DND-41 (cell line): Measurements from ENCODE around the gene CUBN.

Experiments used
- ATAC-seq: fragments of 200-7000 bp; cut with Tn5 transposase; 3 replicates; pipeline ENCODE4 v1.9.1; 2021; ENCODE audit warnings: low read depth; ENCODE audit not compliant: insufficient read depth
- DNase-seq: peaks from one replicate; pipeline ENCODE4 v3.0.0-alpha.2; 2020
- H2AFZ ChIP-seq: 2 replicates; pipeline ENCODE4 v1.6.0; 2012; ENCODE audit warnings: low read depth, low read length
- H3K27ac ChIP-seq: 2 replicates; pipeline ENCODE4 v1.5.1; 2012; ENCODE audit warnings: low read length, inconsistent platforms
- H3K27me3 ChIP-seq: fragments of 200-600 bp; sonication (generic); 2 replicates; pipeline ENCODE4 v1.6.0; 2012; ENCODE audit warnings: low read length, mild to moderate bottlenecking, inconsistent platforms; ENCODE audit not compliant: insufficient read depth, poor library complexity
- H3K36me3 ChIP-seq: 2 replicates; pipeline ENCODE4 v1.5.1; 2012; ENCODE audit warnings: low read length, inconsistent platforms; ENCODE audit not compliant: insufficient read depth
- H3K4me1 ChIP-seq: 2 replicates; pipeline ENCODE4 v1.5.1; 2012; ENCODE audit warnings: mild to moderate bottlenecking, low read length; ENCODE audit not compliant: insufficient read depth
- H3K4me2 ChIP-seq: 2 replicates; pipeline ENCODE4 v1.6.0; 2012; ENCODE audit warnings: mild to moderate bottlenecking, moderate library complexity, low read length, inconsistent platforms; ENCODE audit not compliant: insufficient read depth
- H3K4me3 ChIP-seq, 2 experiments: fragments of 200-600 bp in 1 of 2; shearing (Covaris generic) in 1 of 2; 2 replicates each; pipeline ENCODE4 v1.5.1; 2012 to 2016; ENCODE audit warnings: inconsistent platforms in 2 of 2, low read length in 2 of 2, mild to moderate bottlenecking in 2 of 2, low read depth in 1 of 2, moderate library complexity in 1 of 2
- H3K79me2 ChIP-seq: 2 replicates; pipeline ENCODE4 v1.6.0; 2012; ENCODE audit warnings: low read length, inconsistent platforms; ENCODE audit not compliant: insufficient read depth
- H3K9ac ChIP-seq: 2 replicates; pipeline ENCODE4 v1.6.0; 2012; ENCODE audit warnings: low read depth, mild to moderate bottlenecking, inconsistent platforms, low read length, moderate library complexity
- H3K9me3 ChIP-seq: 2 replicates; pipeline ENCODE4 v1.5.1; 2012; ENCODE audit warnings: low read length, moderate library complexity, mild to moderate bottlenecking, inconsistent platforms; ENCODE audit not compliant: insufficient read depth, severe bottlenecking
- H4K20me1 ChIP-seq: 2 replicates; pipeline ENCODE4 v1.6.0; 2012; ENCODE audit warnings: low read length; ENCODE audit not compliant: insufficient read depth
- EZH2 ChIP-seq: IDR thresholded peaks from 3 replicates; pipeline ENCODE4 v1.6.1; 2012; ENCODE audit warnings: borderline replicate concordance, low read depth, mild to moderate bottlenecking, moderate library complexity, low read length, inconsistent platforms; ENCODE audit not compliant: severe bottlenecking
- TF ChIP-seq, protein P1 (sequence below): IDR thresholded peaks from 2 replicates; pipeline ENCODE4 v1.5.1; 2012; ENCODE audit warnings: borderline replicate concordance, low read length, moderate library complexity, mild to moderate bottlenecking; ENCODE audit not compliant: poor library complexity, severe bottlenecking; ENCODE audit errors: extremely low read depth

The CUBN gene

DNA sequence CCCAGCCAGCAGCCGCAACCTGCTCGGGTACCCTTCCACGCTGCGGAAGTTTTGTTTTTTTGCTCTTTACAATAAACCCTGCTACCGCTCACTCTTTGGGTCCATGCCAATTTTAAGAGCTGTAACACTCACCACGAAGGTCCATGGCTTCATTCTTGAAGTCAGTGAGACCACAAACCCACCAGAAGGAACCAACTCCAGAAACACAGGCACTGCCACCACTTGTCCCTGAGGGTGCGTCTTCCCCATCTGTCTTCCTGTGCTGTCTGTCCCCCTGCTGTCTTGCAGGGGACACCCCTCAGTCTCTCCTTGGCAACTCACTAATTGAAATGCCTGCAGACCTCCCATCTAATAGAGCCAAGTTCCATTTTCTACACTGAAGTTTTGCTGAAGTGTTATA is 263.8 kb downstream of the CUBN start:
- no peak overlapping the region for H3K9ac ChIP-seq
- no peaks in the 10 kb centered on the region for H4K20me1 ChIP-seq
- no peaks in the 10 kb centered on the region for H3K4me1 ChIP-seq
- TF ChIP-seq EZH2: no peak
- TF ChIP-seq, protein P1, sequence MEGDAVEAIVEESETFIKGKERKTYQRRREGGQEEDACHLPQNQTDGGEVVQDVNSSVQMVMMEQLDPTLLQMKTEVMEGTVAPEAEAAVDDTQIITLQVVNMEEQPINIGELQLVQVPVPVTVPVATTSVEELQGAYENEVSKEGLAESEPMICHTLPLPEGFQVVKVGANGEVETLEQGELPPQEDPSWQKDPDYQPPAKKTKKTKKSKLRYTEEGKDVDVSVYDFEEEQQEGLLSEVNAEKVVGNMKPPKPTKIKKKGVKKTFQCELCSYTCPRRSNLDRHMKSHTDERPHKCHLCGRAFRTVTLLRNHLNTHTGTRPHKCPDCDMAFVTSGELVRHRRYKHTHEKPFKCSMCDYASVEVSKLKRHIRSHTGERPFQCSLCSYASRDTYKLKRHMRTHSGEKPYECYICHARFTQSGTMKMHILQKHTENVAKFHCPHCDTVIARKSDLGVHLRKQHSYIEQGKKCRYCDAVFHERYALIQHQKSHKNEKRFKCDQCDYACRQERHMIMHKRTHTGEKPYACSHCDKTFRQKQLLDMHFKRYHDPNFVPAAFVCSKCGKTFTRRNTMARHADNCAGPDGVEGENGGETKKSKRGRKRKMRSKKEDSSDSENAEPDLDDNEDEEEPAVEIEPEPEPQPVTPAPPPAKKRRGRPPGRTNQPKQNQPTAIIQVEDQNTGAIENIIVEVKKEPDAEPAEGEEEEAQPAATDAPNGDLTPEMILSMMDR: no peak
- H3K79me2 ChIP-seq: no peaks in the 10 kb centered on the region
- H2AFZ ChIP-seq: no peak overlapping the region
- ATAC-seq (0 out of 3 replicates have a peak, but pooled peaks have one; percentile 33), DNase-seq (no peak)
- H3K27ac ChIP-seq: no peak overlapping the region
- H3K4me2 ChIP-seq: no peak overlapping the region
- H3K9me3 ChIP-seq: no peaks in the 10 kb centered on the region
- no peaks in the 10 kb centered on the region for H3K36me3 ChIP-seq
- no peaks in the 10 kb centered on the region for H3K27me3 ChIP-seq
- no peak overlapping the region for H3K4me3 ChIP-seq

DNA sequence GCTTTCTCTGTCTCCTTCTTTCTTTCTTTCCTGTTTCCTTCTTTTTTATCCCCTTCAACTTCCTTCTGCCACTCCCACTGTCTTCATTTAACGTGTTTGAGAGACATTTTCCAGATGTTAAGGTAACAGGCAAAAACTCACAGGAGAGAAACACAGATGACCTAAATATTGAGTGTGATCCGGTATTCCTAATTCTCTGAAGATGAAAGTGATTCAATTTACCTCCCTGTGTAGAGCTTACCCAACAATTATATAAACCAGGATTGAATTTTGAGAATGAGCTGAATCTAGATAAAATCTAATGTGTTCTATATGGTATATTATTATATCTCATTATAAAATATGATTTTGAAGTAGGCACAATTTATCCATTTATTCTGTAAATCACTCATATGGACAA is 265.8 kb downstream of the CUBN start:
- H3K9me3 ChIP-seq: no peaks in the 10 kb centered on the region
- no peak overlapping the region for H3K9ac ChIP-seq
- TF ChIP-seq, protein P1: no peak
- no peak for TF ChIP-seq EZH2
- ATAC-seq (no peak), DNase-seq (no peak)
- H3K27me3 ChIP-seq: no peaks in the 10 kb centered on the region
- H3K27ac ChIP-seq: no peak overlapping the region
- no peaks in the 10 kb centered on the region for H3K79me2 ChIP-seq
- H3K36me3 ChIP-seq: no peaks in the 10 kb centered on the region
- no peaks in the 10 kb centered on the region for H3K4me1 ChIP-seq
- no peak overlapping the region for H2AFZ ChIP-seq
- H3K4me3 ChIP-seq: no peak overlapping the region
- no peak overlapping the region for H3K4me2 ChIP-seq
- H4K20me1 ChIP-seq: no peaks in the 10 kb centered on the region

DNA sequence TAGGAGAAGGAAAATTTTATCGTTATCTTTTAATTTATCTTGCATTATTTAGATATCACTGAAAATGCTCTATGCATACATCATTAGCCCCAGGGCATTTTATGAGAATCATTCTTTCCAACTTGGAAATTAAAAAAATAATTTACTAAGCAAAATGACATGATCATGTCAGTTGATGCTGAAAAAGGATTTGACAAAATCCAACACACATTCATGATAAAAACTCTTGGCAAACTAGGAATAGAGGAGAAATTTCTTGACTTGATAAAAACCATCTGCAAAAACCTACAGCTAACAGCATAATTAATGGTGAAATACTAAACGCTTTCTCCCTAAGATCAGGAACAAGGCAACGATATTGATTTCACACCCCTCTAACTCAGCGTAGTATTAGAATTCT is 272.2 kb downstream of the CUBN start:
- TF ChIP-seq EZH2: no peak
- TF ChIP-seq, protein P1: no peak
- no peak overlapping the region for H3K9ac ChIP-seq
- no peak overlapping the region for H3K27ac ChIP-seq
- no peak overlapping the region for H3K4me3 ChIP-seq
- no peaks in the 10 kb centered on the region for H3K9me3 ChIP-seq
- no peaks in the 10 kb centered on the region for H3K27me3 ChIP-seq
- no peaks in the 10 kb centered on the region for H3K36me3 ChIP-seq
- no peaks in the 10 kb centered on the region for H4K20me1 ChIP-seq
- ATAC-seq: no peak
- no peak overlapping the region for H2AFZ ChIP-seq
- H3K4me1 ChIP-seq: no peaks in the 10 kb centered on the region
- H3K79me2 ChIP-seq: no peaks in the 10 kb centered on the region
- H3K4me2 ChIP-seq: no peak overlapping the region
- DNase-seq: no peak

DNA sequence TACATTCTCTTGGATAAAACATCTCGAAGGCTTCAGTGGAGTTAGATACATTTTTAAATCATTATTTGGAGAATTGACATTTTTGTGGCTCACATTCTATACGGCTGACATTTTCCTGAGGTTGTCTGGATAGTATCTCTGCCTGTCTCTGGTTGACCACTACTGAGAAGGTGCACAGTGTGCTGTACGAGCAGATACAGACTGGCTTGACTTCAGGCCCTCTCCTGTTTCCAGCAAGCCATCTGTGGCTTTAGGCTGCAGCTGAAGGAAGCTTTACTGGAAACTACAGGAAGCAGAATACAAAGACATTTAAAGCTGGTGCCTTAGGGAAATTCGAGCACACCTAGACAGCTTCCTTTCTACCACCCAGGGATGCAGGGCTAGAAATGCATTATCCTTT is 273.0 kb downstream of the CUBN start:
- H3K4me2 ChIP-seq: no peak overlapping the region
- H3K9ac ChIP-seq: no peak overlapping the region
- H3K27ac ChIP-seq: no peak overlapping the region
- no peaks in the 10 kb centered on the region for H3K27me3 ChIP-seq
- no peaks in the 10 kb centered on the region for H3K9me3 ChIP-seq
- DNase-seq (no peak), ATAC-seq (no peak)
- H4K20me1 ChIP-seq: no peaks in the 10 kb centered on the region
- H3K4me1 ChIP-seq: no peaks in the 10 kb centered on the region
- H3K36me3 ChIP-seq: no peaks in the 10 kb centered on the region
- no peak overlapping the region for H3K4me3 ChIP-seq
- no peaks in the 10 kb centered on the region for H3K79me2 ChIP-seq
- H2AFZ ChIP-seq: no peak overlapping the region
- TF ChIP-seq, protein P1: no peak
